ENCODE results near the gene CCDC85C. TPM values are rescaled to one million over a fixed set of nuclear protein-coding genes. Genes with fewer than 3 reads are reported as not detected.

The CCDC85C gene
- total RNA-seq, 1 experiment from 2014 or later, result 3.4 TPM

DNA sequence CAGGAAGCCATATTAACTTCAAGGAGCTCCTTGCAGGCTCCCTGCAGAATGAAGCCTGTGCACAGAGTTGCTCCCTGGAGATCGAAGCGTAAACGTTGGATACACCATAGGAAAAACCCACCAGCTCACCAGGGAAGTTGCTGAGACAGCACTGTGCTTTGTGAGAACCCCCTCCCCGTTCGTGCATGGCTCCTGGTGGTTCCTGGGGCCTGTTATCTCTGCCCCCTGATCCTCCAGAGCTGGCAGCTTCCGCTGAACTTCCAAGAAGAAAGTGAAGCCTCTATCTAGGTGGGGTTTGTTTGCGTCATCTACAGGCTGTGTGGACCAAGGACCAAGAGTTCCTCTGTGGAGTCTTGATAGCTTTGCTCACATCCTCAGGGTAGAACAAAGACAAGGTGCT is 2.4 kb upstream of the CCDC85C start:
- DNase-seq (ENCODE audit: low read depth), result no peak

DNA sequence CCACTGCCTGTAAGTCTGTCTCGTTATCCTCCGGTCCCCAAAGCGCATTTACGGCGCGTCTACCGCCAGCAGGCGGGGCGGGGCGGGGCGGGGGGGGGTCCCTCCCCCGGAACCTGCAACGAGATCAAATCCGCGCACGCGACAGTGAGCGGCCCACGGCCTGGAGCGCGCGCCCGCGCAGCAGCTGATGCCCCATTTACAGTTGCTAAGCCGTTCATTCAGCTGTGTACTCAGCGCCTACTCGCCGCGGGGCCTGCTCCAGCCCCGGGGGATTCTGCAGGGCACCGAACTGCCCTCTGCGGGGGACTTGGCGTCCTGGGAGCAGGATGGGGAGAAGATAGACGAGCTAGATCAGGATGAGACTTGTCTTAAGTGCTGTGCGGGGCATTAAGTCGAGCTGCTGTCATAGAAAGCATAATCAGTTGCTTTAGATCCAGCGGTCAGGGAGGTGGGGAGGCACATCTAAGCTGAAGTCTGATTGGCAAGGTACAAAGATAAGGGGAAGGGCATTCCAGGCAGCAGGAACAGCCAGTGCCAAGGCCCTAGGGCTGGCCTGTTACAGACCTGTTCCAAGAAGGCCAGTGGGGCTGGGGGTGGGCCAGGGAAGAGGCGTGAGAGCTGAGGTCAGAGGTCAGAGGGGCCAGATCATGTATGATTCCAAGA is 1.4 kb upstream of the CCDC85C start:
- DNase-seq (ENCODE audit: low read depth), result peak; percentile 72

DNA sequence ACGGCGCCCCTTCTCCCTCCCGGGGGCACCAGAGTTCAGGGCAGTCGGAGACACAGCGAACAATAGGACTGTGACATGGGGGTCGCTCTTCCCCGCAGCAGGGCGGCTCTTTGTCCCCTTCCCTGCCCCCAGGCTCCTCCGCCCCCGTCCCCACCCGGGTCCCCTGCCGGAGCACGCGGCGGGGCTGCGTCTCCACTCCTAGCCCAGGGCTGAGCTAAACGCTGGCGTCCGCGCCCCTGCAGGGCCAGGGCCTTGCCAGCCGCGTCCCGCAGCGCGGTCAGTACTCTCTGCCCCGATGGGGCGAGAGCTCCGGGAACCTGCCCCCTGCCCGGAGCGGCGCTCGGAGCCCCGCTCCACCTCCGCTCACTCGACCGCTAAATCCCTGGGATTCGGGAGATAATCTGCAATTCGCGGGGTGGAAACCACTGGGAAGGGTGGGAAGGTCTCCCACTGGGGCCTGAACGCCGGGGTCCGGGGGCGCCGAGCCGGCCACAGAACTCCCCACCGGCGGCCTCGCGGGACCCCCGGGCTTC is 825 bp upstream of the CCDC85C start:
- peak; percentile 41 for DNase-seq (ENCODE audit: low read depth)

DNA sequence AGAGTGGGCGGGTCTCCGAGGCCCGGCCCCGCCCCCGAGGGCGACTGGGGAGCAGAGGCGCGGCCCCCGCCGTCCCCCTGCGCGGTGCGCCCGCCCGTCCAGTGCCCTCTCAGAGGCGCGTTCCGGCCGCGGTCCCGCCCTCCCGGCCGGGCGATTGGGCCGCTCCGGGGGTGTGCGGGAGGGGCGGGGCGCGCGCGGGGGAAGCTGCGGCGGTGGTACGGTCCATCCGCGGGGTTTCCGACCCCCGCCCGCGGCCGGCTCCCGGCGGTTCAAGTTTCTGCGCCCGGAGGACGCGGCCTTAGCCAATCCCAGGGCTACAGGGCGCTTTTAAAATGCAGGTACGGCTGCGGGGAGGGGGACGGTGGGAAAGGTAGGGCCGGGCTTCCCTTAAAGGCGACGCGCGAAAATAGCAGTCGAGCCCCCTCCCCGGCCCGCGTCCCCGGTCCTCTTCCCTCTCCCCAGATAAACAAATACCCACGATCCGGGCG is 315 bp upstream of the CCDC85C start:
- peak; percentile 91 for DNase-seq (ENCODE audit: low read depth)

DNA sequence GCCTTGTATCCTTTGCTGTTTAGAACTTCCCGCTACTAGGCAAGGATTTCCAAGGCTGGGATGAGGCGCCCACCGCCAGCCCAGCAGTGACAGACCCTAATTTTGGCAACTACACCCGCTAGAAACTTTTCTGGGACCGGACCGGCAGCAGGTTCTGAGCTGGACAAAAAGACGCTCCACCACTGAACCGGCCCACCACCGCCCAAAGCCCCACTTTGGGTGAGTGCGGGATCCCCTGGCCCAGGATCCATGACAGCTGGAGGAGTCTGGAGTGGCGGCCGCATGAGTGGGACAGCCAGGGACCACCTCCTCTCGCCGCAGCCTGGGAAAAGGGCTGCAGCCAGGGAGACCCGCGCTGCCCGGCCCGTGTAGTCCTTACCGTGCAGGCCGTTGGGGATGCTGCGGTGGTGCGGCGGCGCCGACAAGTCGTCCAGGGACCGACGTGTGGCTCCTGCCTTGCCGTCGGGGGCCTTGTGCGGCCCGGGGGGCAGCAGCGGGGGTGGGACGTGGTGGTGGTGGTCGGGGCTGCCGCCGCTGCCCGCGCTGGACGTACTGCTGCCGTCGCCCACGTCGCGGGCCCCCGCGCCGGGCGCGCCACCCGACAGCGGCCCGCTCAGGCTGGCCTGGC is 1.1 kb downstream of the CCDC85C start:
- DNase-seq (ENCODE audit: low read depth), result no peak

DNA sequence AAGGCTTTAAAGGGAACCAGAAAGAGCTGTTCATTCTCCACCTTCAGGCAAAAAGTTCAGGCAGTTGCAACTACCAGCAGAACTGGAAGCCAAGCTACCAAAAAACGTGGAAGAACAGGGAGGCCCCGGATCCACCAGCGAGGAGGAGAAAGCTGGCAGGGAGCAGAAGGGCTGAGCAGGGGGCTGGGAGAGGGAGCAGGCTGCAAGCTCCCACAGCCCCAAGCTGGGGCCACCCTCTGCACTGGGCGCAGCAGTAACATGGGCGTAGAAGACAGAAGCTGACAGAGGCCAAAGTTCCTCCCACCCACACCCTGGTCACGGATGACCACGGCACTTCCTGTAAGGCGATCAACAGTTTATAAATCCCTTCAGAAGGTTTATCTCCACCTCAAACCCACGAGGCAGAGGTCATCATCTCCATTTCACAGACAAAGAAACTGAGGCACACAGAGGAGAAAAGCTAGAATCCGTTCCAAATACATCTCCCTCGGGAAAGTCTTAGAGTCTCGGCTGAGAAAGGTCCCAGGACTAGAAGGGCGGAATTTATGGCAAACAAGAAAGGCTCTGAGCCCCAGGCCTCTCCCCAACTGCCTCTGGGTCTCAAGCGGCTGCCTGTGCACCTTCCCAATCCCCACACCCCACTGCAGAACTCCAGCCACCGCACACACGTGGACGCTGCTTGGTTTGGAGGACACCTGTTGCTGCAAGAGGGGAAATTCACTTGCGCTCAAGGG is 1.8 kb downstream of the CCDC85C start:
- no peak for DNase-seq (ENCODE audit: low read depth)

DNA sequence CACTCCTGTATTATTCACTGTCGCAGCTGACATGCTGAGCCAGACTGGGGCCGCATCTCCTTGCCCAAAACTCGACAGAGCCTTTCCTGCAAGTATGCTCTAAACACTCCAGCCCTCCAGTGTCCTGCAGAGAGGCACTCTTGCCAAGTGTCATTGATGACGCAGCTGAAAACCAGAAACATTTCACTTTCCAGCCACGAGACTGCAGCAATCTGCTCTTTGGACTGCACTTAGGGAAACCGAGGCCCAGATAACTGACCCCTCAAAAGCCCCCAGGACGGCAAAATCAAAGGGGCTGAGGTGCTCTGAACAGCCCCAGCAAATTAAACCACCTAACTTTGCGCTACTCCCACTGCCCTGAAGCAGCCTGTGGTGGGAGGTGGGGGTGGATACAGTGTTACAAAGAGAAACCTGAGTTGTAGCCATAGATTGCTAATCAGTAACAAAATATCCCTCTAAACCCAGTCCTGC is 2.6 kb downstream of the CCDC85C start:
- DNase-seq (ENCODE audit: low read depth), result no peak

DNA sequence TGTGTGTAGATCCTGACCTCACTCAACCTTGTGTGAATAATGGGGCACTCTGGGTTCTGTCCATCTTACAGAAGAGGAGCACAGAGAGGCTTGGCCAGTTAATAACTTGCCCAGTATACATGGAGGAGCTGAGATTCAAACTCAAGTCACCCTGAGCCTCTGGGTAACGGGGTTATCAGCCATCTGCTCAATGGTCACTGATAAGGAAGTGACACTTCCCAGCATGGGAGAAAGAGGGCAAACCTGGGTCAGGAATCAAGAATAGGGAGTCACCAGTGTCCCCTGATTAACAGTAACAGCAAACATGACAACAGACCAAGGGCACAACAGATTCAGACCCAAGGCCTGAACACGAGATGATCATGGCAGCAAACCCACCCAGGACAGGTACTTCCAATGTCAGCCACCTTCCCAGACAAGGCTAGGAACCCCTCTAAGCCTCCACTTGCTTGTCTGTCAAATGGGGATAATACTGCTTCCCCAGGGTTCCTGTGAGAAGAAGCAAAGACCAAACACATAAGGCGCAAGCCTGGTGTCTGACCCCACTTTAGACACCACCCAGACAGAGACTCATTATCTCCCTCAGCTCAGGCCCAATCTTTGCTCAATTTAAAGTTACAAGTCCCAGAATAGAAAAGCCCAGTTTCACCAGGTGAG is 3.6 kb downstream of the CCDC85C start:
- no peak for DNase-seq (ENCODE audit: low read depth)

DNA sequence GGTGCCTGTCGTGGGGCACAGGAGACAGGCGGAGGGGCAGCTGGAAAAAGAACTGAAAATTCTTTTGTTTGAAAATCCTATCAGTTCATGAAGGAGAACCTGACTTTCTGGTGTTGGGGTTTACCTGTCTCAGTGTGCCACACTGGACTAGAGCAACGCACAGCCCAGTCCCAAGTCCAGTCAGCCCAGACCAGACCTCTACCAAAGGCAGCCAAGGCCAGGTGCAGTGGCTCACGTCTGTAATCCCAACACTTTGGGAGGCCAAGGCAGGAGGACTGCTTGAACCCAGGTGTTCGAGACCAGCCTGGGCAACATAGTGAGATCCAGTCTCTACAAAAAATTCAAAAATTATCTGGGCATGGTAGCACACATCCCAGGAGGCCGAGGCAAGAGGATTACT is 4.6 kb downstream of the CCDC85C start:
- no peak for DNase-seq (ENCODE audit: low read depth)

DNA sequence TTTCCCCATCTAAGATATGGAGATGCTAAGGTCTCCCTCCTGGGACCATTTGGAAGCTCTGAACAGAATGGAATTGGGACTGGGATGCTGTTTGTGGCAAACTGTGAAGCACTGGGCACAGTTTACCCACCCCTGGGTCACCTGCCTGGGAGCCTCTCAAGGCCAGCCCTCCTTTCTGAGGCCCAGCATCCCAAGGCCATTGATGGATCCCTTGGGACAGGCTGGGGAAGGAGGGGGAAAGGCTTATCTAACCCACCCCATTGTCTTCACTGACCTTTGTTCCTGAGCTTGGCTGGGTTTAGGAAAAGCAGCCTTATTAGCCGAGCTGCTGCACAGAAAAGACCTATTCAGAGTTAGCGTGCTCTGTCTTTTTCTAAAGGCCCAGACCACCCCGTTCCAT is 5.2 kb downstream of the CCDC85C start:
- DNase-seq (ENCODE audit: low read depth), result no peak

DNA sequence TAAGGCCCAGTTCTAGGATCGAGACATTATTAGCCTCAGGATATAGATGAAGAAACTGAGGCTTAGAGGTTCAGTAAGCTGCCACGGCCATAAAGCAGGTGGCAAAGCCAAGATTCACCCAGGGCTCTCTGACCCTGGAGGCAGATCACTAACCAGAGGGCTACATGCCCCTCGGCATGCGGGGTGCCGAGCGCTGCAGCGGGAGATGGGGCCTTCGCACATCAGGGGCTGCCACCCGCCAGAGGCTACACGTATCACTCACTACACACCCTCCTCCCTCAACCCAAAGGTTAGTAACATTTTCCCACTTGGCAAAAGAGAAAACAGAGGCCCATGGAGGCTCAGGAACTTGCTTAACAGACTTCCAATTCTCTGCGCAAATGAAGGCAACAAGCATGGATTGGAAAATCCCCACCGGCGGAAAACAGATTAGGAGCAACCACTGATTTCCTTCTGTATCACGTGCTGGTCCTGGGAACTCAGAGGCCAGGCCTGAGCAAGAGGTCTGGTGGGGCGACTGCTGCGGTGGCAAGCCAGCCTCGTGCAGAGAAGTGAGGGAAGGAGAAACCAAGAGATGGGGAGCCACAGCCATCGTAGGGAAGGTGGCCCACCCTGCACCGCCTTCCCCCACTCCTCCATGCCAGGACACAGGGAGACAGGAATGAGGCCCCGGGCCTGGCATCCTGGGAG is 6.0 kb downstream of the CCDC85C start:
- DNase-seq (ENCODE audit: low read depth), result no peak

DNA sequence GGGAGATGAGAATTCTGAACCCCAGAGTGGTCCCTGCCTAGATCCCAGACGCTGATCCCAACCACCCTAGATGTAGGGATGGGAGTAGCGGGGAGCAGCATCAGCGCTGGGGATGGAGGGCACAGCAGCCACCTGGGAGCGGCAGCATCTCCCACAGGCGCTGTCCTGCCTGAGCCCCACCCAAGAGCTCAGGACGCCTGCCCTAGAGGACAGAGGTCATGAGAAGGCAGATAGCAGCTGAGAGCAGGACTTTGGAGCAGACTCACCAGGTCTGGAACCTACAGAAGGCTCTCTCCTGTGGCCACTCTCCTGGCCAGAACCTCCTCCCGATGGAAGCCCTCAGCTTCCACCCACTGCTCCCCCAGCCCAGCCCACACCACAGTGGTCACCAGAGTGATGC is 7.2 kb downstream of the CCDC85C start:
- DNase-seq (ENCODE audit: low read depth), result no peak

DNA sequence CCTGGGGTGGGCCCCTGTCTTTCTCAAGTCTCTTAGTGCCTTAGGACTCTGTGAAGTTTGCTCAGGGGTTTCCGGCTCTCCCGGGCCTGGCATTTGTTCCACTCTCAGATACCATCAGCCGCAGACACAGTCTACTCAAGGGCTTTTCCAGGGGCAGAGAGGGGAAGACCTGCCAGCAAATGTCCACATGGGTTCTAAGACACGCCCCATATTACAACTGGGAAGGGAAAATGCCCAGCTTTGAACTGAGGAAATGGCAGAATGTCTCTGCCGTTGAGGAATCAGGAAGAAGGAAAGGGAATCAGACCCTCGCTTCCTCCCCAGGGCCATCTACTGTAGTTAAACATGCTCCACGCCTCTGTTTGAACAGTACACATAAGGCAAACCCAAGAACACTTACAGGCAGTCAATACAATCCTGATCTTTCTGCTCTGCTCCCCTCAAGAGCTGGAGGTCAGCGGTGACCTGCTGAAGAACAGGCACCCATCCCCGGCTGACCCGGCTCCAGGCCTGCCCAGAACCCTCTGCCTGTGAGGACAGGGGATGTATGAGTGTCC is 7.9 kb downstream of the CCDC85C start:
- DNase-seq (ENCODE audit: low read depth), result no peak

DNA sequence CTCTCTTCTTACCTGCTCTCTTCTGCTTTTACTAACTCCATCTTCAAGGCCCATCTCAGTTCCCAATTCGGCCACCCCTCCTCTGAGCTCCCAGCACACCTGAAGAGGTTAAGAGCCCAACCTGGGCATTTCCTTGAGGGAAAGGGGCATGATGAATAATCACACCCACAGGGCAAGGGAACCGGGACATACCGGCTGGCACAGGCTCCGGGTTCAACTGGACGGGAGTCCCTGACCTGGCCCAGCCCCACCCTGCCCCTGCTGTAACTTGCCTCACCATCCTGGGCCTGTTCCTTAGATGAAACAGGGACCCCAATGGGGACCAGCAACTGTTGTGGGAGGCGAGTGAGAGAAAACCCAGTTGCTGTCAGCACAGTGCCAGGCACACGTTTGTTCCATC is 8.5 kb downstream of the CCDC85C start:
- DNase-seq (ENCODE audit: low read depth), result no peak

DNA sequence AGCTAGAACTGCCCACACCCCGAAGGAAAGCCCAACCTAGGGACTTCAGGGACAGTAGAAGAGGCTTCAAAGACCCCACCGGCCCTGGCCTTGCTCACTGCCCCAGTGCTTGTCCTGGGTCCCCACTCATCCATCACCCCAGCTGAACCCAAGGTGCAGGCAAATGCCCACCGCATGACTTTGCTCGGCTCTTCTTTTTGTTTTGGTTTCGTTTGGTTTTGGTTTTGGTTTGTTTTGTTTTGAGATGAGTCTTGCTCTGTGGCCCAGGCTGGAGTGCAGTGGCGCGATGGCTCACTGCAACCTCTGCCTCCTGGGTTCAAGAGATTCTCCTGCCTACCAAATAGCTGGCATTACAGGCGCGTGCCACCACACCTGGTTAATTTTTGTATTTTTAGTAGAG is 9.0 kb downstream of the CCDC85C start:
- no peak for DNase-seq (ENCODE audit: low read depth)

DNA sequence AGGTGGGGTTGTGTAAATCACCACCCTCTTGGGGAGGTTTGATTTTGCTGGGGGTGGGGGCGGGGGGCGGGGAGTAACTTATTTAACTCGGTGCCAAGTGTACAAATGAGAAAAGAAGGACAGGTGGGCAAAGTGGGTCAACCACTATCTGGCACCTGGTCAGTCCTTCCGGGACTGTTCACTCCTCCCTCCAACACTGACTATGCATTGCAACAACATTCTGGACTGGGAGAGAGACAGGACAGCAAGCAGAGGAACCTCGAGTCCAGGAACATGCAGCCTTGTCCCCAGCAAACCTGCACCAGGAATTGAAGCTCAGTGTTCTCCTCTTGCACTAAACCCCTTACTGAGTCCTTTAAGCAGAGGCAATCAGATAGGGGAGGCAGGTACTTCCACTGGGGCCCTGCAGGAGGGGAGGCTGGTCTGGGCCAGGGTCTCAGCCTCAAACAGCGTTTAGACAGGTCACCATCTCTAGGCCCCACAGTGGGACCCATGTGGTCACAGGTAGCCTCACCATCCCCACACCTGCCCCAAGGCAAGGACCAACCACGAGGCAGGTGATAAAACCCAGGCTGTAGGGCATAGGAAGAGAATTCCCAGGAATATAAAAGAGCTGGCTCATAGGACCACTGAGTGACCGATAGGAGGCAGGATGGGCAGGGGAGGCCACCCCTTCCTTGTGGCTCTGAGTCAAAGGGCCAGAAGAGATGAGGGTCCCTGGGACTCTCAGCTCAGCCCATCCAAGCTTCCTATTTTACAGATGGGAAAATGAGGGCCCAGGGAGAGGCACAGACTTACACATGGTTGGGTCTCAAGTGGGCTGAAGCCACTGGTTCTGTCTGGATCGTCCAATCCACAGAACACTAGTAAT is 9.8 kb downstream of the CCDC85C start:
- DNase-seq (ENCODE audit: low read depth), result no peak

DNA sequence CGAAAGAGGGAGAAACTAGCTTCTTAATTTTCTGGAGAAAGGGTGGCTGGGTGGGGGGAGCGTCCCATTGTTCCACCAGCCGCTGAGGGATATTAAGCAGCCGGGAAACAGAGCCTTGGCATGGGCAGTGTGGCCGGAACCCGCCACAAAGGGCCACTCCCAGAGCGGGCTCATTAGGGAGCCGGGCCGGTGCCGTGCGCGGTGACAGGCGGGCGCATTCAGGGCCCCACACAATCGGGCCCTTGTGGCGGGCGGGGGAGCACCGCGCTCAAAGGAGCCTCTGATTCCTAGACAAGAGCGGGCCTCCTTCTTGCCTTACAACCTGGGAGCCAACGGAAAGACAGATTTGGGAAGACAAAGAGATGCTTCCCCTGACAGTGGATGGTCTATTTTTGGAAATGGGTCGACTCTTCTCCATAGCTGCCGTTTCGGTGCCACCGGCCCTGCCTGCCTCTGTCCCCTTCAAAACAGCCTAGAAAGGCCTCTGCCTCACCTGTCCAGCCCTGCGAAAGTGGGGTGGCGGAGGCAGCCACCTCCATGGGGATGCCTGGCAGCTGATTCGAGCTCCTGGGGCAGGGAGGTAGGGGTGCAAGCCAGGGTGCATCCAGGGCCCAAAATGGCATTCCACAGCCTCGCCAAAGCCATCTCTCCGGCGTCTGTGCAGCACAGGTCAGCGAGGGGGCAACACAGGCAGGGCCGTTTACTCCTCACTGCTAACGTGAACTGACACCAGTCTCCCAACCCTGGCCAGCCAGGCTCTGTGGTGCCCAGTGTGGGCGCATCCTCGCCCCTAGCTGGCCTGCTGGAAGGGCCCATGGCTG is 10.9 kb downstream of the CCDC85C start:
- no peak for DNase-seq (ENCODE audit: low read depth)

DNA sequence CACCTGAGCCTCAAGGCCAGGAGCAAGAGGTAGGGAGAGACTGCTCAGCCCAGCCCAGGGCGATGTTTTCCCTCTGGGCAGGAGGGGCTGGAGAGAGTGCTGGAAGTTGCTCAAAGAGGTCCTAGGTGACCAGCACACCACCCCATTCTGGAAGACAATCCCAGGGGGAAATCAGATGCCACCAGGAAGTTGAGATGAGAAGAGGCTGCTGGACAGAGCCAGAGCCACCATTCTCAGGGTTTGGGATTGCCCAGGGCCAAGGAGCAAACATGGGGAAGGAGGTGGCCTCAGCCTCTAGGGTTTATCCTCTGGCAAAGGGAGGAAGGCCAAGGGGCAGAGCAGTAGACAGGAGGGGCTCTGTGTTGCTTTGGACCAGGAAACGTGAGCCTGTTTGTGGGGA is 11.6 kb downstream of the CCDC85C start:
- no peak for DNase-seq (ENCODE audit: low read depth)

Measured in RPMI7951 (cell line).